NCI-H345 treated with DMSO at 0.1 percent for 48 hours (cell line): Measurements from ENCODE around the gene LRRC8E.

Source experiments
- DNase-seq: peaks from one replicate; lab custom pipeline; 2025; ENCODE audit not compliant: unreplicated experiment; lab: John Stamatoyannopoulos, UW

LRRC8E gene

GRCh38 chr19:7867092-7867844, 21.0 kb upstream of the LRRC8E start:
- DNase-seq, result no peak

GRCh38 chr19:7868326-7868670, 20.0 kb upstream of the LRRC8E start:
- DNase-seq, result no peak

- no peak for DNase-seq
These were observed 19.4 kb upstream of the LRRC8E start for GRCh38 chr19:7868671-7869452.

GRCh38 chr19:7869453-7869909, 18.8 kb upstream of the LRRC8E start:
- no peak for DNase-seq

GRCh38 chr19:7869910-7870511, 18.3 kb upstream of the LRRC8E start:
- no peak for DNase-seq

- DNase-seq, result no peak
These were observed 17.5 kb upstream of the LRRC8E start for GRCh38 chr19:7870571-7871436.

GRCh38 chr19:7871437-7872305, 16.6 kb upstream of the LRRC8E start:
- DNase-seq, result peak; percentile 39

- DNase-seq, result no peak
These were observed 15.8 kb upstream of the LRRC8E start for GRCh38 chr19:7872306-7873204.

- no peak for DNase-seq
These were observed 14.8 kb upstream of the LRRC8E start for GRCh38 chr19:7873304-7874075.

GRCh38 chr19:7874076-7874896, 14.0 kb upstream of the LRRC8E start, which contains the start of gene PRR36:
Gene PRR36, minus strand, starts transcription at chr19:7874390. Its CDS starts 701 bp downstream, at chr19:7873689.
- DNase-seq, result peak; percentile 74

GRCh38 chr19:7874897-7875273, 13.4 kb upstream of the LRRC8E start:
- DNase-seq, result no peak

- DNase-seq, result no peak
These were observed 11.0 kb upstream of the LRRC8E start for GRCh38 chr19:7877249-7877836.

GRCh38 chr19:7879111-7879807, 9.1 kb upstream of the LRRC8E start:
- DNase-seq, result no peak

- no peak for DNase-seq
These were observed 8.5 kb upstream of the LRRC8E start for GRCh38 chr19:7879836-7880235.

- no peak for DNase-seq
These were observed 6.4 kb upstream of the LRRC8E start for GRCh38 chr19:7881910-7882309.

GRCh38 chr19:7883105-7883504, 5.2 kb upstream of the LRRC8E start:
- no peak for DNase-seq
